T47D (cell line): ENCODE results near the gene HAPLN3.
A peak's percentile ranks its signal among the peaks of the same experiment; 100 is the strongest.

Experiments used
- DNase-seq, 2 experiments: peaks; one replicate each; pipeline versions ENCODE4 v3.0.0 to v3.0.0-alpha.2; 2011 to 2012; ENCODE audit warnings: low read depth in 1 of 2, low spot score in 1 of 2
- JUND ChIP-seq: IDR thresholded peaks from 2 replicates; pipeline ENCODE4 v1.6.1; 2012; ENCODE audit warnings: low read depth
- in situ Hi-C: cut with HindIII; loops from 2 replicates; pipeline ENCODE4 v1.10.0; 2016; ENCODE audit warnings: low sequenced_read_pairs, low pct_unique_long_range_greater_than_20kb

HAPLN3 gene

DNA sequence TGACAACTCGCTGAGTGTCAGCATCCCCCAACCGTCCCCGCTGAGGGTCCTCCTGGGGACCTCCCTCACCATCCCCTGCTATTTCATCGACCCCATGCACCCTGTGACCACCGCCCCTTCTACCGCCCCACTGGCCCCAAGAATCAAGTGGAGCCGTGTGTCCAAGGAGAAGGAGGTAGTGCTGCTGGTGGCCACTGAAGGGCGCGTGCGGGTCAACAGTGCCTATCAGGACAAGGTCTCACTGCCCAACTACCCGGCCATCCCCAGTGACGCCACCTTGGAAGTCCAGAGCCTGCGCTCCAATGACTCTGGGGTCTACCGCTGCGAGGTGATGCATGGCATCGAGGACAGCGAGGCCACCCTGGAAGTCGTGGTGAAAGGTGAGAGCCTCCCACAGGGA is 56.7 kb downstream of the HAPLN3 start:
- in situ Hi-C loops = no loop called here
- TF ChIP-seq JUND = no peak

GRCh38 chr15:88835646-88836045 is 59.7 kb downstream of the HAPLN3 start:
- in situ Hi-C loops = no loop called here
- no peak for TF ChIP-seq JUND

More for the DNA sequence above, 56.7 kb downstream of the HAPLN3 start:
- DNase-seq = no peak

DNA sequence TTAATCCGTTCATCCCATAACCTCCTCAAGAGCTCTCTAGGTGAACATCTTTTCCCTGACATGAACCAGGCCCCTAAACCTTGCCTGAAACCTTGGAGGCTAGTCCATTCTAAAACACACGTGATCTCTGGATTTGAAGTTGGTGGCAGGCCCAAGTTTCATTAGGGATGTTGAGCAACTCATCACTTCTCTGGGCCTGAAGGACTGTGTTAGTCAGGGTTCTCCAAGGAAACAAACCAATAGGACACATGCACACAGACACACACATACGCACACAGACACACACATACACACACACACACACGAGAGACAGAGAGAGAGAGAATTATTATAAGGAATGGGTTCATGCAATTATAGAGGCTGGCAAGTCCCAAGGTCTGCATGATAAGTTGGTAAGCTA is 60.2 kb downstream of the HAPLN3 start:
- no peak for DNase-seq
- no peak for TF ChIP-seq JUND
- in situ Hi-C loops = no loop called here

More at GRCh38 chr15:88835646-88836045, 59.7 kb downstream of the HAPLN3 start:
- DNase-seq = no peak

GRCh38 chr15:88834211-88834812 is 61.0 kb downstream of the HAPLN3 start:
- peak; percentile 23 to 40 for DNase-seq
- in situ Hi-C loops = no loop called here
- no peak for TF ChIP-seq JUND

- TF ChIP-seq JUND = no peak
- no peak for DNase-seq
- in situ Hi-C loops = no loop called here
Observed at GRCh38 chr15:88833731-88834100, 61.6 kb downstream of the HAPLN3 start.

GRCh38 chr15:88832820-88833730 is 62.3 kb downstream of the HAPLN3 start:
- DNase-seq = no peak
- in situ Hi-C loops = no loop called here
- no peak for TF ChIP-seq JUND

DNA sequence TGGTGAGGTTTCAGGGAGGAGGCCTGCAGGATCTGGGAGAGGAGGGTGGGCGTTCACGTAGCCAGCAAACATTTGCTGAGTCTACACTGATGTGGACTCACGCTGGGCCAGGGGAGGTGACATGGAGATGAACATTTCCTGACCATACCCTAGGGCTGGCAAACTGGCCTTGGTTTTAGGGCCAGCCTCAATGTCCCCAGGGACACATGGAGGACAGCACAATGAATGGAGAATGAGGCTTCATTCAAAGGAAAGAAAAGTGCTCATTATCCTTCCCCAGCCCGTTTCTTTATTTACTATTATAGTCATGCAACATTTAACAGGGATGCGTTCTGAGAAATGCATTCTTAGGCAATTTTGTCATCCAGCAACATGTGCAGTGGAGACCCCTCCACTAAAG is 65.3 kb downstream of the HAPLN3 start:
- TF ChIP-seq JUND = no peak
- in situ Hi-C loops = no loop called here

DNA sequence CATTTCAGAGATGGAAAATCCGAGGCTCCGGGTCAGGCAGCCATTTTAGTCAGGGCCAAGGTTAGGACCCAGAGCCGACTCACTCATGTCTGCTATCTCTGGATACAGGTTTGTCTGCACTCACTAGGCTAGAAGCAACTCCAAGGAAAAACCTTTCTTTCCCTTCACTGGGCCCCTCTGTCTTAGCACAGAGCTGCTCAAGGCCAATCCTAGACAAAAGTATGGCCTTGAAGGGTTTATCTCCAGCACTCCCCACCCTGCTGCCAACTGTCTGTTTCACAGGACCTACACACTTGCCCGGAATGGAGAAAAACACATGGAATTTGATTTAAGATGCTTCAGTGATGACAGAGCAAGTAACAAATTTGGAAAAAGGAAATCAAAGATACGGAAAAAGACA is 66.6 kb downstream of the HAPLN3 start:
- in situ Hi-C loops = no loop called here
- no peak for TF ChIP-seq JUND
- no peak for DNase-seq

More for the DNA sequence above, 65.3 kb downstream of the HAPLN3 start:
- no peak for DNase-seq
